Embryonic facial prominence (tissue), 1 donor: ENCODE data around the gene PHC2.

ENCODE experiments used
- DNase-seq: peaks from one replicate; pipeline ENCODE4 v3.0.0-alpha.2; 2016; ENCODE audit errors: extremely low spot score

Gene PHC2

DNA sequence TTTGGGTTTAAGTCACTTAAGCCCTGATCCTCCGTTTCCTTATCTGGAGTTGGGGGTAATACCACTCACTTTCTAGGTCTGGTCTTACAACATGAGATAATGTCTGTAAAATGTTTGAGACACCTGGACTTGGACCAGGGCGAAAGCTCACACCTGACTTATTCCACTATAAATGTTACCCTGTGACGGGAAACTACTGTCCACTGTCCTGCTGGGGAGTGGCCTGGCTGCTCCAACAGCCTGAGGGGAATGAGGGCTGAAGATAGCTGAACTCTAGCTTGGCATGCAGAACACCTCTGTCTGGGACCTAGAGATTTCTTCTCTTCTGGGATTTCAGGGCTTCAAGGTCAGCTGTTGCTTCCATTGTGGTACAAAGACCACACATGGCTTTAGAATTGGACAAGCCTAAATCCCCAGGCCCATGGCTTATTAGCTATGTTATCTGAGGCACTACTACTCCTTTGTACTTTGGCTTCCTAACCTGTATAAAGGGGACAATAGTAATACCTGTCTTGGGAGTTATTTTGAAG, 100.5 kb downstream of the PHC2 start:
- no peak for DNase-seq

DNA sequence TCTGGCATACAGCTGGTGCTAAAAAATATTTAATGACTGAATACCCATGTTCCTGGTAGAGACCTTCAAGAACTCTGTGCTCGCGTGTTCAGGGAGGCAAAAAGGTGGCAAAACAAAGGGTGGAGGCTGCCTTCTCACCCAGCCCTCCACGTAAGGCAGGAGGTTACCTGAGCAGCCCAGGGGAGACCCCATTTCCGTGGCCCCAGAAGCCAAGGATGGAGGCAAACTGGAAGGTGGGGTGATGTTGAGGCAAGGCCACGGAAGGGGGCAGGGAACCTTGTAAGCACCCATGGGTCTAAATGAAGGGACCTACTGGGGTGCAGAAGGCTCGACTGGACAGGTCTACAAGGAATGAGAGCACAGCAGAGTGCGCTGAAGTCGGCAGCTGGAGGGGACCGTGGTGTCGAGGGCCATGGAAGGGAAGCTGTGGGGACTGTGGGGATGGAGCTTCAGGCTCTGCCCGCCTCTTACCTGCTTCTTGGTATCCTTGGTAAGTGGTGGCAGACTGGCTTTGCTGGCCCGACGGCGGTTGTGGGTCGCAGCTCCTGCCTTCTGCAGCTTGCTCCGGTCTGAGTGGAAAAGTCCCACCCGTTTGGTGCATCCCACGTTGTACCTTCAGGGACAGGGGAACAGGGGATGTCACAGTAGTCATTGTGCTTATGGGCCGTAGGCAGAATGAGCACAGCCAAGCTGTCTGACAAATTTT, 101.1 kb downstream of the PHC2 start:
- DNase-seq, result no peak

DNA sequence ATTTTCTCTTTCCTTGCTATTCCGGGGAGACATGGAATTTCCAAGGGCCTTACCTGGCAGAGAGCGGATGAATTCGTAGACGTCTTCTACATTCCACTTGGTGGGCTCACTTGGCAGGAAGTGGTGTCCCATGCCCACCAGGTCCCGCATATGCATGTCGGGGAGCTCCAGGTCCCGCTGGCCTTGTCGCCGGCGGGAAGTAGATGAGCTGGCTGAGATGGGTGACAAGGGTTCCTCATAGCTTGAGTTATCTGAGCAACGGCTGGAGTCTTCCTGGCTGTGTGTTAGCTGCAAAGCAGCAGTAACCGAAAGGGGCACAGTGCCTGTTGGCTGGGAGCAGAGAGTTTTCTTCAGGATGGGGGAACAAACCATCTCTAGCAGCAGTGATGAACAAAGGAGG, 102.1 kb downstream of the PHC2 start:
- DNase-seq, result no peak

DNA sequence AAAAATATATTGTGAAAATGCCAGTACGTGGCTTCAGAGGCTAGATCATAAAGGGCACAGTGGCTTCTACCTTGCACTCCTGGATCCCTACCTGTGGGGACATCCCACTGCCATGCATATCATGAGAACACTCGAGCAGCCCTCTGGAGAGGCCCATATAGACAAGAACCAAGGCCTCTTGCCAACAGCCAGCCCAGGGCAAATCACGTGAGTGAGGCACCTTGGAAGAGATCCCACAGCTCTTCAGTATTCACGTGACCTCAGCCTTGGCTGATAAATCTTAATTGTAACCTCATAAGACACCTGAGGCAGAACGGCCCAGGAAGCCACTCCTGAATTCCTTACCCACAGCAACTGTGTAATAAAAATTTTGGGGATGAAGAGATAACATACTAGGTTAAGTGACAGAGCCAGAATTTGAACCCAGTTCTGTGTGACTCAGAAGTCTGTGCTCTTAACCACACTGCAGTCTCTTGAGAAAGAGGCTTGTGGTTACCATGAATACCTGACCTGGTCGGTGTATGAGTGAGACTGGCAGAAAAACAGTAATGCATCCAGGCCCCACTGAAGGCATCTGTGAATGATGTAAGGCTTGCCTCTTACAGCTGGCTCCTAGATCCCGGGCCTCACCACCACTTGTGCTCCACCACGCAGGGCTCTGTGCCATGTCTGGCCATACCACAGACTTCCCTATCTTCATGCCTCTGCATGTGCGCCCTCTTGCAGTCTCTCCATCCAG, 103.1 kb downstream of the PHC2 start:
- no peak for DNase-seq

DNA sequence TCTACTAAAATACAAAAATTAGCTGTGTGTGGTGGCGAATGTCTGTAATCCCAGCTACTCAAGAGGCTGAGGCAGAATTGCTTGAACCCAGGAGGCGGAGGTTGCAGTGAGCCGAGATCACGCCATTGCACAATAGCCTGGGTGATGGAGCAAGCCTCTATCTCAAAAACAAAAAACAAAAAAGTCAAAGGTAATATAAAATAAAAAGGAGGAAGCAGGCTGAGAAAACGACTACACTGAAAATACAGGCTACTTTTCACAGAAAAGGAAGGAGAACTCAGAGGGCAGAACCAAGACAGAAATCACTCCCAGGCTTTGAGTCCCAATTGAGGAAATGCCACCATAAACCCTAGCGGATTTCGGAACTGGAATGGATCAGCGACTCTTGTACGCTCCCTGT, 104.1 kb downstream of the PHC2 start:
- DNase-seq, result no peak

DNA sequence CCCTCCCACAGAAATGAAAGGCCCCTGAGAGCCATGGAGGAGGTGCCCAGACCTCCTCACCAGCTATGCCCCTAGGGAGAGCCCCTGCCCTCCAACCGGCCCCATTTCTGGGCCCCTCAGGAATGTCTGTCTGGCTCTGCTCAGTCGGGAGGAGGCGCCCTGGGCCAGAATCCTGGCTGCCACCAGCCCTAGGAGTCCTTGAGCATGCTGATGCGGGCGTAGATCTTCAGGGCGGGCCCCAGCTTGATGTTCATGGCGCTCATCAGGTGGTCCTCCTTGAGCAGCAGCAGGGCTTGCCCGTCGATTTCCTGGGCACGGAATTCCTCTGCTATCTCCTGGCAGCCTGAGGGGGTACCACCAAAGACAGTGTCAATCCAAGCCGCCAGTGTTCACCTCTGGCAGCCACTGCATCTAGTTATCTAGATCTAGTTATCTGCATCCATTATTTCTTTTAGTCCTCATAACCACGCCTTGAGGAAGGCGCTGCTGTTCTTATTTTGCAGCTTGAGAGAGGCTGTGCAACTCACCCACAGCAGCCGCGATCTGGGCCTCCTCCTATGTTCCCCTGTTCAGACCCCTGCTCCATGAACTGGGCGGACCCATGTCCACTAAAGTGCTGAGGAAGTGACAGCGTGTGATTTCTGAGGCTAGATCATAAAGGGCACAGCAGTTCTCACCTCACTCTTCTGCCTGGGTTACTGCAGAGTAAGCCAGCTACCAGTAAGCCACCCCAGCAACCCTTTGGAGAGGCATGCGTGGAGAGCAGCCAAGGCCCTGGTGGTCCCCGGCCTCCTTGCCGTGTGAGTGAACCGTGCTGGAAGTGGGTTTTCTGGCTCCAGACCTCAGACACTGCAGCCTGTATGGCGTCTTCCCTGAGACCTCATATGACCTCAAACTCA, 106.0 kb downstream of the PHC2 start:
- DNase-seq, result no peak

DNA sequence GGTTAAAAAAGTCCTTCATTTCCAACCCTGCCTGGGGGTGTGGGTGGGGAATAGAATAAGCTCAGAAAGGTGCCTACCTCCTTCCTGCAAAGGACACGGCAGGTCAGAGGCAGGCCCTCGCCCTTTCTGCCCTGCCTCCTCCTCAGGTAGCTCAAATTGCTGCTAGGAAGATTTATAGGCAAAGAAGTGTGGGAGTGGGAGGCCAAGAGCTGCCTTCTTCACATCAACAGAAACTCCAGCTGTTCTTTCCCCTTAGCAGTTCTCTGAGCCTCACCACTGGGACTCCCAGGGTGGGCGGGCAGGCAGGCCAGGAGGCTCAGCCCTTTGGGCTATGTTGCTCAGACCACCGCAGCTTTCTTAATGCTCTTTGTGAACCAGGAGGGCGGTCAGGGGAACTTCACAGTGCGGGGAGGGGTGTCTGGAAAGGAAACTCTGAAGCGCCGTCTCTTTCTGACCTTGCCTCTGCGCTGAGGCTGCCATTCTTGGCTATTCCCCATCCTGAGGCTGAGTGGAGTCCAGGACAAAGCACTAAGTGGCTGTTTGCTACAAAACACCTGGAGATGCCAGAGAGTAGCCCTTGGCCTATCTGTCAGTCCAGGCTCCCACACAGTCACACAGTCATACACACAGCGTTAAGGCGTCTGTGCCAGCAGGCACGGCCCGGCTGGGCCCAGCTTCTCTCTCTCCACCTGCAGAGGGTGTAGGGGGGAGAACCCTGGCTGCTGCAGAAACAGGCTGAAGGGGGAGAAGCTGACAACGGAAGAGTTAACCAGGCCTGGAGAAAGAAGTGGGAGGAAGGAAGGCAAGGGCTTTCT, 107.0 kb downstream of the PHC2 start:
- no peak for DNase-seq

DNA sequence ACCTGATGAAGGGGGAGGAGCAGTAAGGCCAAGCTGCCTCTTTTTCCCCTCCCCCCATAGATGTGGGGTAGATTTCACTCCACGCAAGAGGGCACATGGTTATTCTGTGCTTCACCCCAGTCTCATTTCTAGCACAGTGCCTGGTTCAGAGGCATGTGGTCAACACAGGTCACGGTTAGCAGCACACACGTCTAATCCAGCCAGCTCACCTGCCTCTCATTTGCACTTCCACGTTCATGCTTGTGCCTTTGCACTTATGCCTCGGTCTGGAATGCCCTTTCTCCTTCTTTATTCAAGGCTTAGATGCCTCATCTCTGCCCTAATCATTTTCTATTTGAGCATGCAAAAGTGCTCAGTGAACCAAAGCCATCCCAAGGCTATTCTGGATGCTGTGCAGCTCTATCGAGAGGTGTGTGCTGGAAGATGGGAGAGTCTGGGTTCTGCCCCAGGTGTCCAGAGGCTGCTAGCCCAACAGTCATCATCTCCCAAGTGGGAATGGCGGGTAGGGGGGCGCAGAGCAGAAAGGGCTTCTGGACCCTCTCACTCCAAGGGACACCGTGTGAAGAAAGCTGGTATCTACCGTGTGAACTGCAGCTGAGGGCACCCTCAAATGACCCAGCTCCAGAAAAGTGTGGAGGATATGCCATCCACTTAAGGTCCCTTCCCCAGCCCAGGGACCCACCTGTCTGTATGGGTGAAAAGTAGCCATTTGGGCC, 107.9 kb downstream of the PHC2 start:
- no peak for DNase-seq

DNA sequence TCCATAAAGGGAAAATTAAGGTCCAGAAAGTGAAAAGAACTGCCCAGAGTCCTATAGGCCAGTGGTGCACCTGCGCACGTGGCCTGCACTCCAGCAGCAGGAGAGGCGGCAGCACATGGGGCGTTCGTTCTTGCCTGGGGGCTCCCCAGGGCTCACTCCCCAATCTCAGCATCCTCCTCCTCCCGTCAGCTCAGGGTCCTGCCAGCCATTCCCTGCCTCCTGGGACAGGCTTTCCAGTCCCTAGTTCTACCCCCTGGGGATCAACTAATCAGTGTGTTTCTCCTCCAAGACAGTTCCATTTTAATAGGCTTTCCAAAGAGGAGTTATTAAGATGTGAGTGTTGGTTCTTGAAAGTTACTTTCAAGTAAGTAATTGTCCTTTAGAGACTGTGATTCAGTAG, 108.8 kb downstream of the PHC2 start:
- DNase-seq, result no peak

DNA sequence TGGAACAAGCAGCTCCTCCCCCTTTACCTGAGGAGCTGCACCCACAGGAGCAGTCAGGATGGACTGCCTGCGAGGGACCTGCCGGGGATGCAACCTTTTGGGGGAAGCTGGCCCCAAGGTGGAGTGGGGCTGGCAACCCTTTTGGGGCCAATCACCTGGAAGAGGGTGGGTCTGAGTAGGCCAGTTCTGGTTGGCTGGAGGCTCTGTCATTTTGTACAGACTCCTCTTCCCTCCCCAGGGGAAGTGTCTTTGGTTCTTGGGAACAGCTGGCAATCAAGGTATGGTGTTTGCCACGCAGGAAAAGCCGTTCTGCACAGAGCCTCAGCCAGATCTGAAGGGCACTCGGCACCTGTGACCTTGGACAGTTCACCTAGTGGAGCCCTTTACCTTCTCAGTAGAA, 109.7 kb downstream of the PHC2 start:
- DNase-seq, result no peak

DNA sequence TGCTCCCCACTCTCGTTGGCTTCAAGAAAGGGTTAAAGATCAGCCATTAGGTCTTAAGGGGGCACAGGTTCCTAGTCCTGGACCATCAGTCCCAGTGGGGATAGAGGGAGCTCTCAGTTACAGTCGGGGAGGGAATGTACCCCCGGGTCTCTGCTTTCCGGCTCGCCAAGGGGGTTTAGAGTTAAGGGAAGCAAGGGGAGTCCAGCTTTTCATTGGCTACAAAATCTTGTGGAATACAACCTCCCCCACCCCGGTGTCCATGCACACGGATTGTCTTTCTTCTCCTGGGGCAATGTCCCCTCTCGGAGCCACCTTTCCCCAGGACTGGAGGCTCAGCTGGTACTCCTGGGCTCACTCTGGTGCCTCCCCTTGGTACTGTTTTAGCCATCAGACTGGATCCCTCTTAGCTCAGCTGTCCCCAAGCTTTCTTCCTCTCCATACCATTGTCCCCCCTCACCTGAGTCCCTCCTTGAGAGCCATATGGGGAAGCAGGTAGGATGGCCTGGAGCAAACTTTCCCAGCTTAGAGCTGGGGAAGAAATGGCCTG, 110.2 kb downstream of the PHC2 start, which contains the start of gene A3GALT2:
Gene A3GALT2 (minus strand): TSS at position 480 of the 547 bp plus-strand sequence. CDS start 0 bp downstream, at position 480.
- DNase-seq, result no peak

DNA sequence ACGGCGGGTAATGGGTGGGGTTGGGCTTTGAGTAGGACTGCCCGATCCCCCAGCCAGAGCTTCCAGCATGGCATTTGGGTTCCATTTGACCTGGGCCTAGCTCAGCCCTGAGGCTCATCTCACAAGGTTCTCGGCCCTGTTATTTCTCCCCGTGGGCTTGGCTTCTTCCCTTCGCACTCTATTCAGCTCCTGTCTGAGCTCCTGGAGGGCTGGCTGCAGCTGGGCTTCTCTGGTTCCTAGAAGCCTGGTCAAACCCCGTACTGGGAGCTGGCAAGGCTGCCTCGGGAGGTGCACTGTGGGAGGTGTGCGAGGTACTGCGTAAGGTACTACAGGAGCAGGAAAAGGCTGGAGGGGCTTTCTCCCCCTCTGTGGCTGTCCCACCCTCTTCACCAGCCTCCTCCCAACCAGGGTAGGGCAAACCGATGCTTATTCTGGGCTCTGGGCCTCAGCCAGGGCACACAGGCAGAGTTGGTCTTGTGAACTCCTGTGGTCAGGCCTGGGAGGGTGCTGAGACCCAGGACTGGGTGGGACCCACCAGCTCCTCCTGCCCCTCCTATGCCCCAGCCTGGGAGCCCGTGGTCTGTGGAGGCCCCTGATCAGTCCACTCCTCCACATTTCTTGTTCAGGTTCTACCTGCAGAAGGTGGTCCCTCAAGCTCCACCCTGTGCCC, 110.8 kb downstream of the PHC2 start:
- no peak for DNase-seq

DNA sequence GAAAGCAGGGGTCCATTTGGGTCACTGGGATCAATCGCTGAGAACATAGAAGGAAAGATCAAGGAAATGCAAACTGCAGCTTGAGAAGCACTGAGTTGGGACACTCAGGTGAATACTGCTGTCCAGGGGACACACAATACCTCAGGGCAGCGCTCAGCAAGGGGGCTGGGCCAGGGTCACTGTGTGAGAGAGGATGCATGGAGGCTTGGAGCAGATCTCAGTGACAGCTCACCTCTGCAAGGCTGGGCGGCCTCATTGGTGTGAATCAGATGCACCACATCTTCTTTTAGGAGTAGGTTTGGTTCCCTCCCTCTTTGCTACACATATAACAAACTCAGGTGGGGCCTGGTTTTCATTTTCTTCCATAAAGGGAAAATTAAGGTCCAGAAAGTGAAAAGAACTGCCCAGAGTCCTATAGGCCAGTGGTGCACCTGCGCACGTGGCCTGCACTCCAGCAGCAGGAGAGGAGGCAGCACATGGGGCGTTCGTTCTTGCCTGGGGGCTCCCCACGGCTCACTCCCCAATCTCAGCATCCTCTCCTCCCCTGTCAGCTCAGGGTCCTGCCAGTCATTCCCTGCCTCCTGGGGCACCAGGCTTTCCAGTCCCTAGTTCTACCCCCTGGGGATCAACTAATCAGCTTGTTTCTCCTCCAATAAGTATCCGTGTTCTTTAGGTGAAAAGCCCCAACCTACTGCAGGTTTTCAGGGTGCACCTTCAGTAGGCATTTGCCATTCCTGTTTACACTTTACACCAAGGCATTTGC, 111.5 kb downstream of the PHC2 start:
- no peak for DNase-seq

DNA sequence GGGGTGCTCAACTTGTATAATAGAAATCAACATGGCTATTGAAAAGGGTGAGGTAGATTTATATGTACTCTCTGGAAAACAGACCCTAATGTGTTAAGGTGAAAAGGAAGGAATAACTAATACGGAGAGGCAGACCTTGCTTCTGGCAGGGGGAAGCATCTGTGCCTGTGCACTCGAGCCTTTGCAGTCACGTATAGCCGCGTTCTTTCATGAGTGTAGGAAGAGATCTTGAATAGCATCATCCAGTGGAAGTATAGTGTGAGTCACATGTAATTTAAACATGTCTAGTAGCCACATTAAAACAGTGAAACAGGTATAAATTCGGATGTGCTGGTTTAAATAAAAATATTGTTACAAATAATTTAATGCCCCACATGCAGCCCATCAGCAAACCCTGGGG, 112.9 kb downstream of the PHC2 start:
- DNase-seq, result no peak

DNA sequence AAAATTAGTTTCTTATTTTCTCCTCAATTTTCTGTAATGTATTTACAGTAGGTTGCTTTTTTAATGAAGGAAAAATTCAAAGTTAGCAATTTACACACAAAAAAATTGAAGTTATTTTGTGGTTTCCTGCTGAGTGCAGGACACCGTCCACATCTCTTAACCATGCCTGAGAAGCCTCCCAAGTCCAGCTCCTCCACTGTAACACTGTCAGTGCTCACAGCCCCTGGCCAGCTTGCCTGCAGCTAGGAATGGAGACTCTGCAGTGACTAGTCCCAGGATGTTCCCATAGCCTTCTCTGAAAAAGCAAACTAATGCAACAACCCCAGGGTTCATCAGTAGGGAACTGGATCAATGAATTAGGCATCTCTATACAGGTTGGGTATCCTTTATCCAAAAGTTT, 113.5 kb downstream of the PHC2 start:
- no peak for DNase-seq

DNA sequence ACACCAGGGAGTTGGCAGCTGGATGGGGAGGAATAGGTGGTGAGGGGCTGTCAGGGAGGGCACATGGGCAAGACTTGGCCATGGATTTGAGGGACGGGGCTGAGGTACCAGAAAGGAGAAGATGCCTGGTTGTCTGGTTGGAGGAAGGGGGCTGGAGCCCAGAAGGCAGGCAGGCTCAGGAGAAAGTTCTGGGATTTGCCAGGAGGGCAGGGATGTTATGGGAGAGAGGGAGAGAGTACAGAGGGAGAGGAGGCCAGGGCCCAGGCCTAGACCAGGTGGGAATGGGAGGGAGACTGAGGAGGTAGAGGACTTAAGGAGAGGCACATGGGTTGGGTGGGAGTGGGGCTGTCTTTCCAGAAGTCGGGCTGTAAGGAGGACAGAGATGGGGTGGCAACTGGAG, 114.3 kb downstream of the PHC2 start:
- no peak for DNase-seq

DNA sequence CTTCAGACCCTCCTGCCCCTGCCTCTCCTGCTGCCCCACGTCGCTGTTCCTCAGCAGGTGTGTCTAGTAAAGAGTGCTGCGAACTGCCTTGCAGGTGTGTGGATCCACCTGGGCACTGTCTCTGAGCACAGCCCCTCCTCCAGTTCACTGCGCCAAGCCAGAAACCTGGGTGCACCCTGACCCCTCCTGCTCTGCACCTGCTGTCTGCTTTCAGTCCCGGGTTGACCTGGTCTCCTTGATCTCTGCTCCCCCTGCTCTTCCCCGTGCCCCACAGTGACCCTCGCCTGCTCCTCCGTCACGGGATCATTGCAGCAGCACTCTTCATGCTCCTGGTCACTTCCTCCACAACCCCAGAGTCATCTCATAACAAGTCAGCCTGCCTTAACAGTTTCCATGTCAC, 116.5 kb downstream of the PHC2 start:
- no peak for DNase-seq

DNA sequence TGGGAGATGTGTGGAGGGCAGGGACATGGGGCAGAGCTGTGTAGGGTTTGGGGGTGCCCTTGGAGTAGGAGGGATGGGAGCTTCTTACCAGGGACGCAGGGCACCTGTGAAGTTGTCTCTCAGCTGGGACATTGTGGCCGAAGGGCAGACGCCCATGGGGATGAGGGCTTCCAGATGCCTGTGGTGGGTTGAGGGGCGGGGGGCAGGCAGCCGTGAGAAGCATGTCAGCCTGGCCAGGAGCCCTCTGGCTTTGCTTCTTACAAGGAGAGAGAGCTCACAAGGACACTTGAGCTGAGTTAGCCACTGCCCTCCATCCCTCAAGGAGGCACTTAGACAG, 118.5 kb downstream of the PHC2 start:
- no peak for DNase-seq
